ENCODE measurements around the gene RCSD1. TPM values are rescaled to one million over a fixed set of nuclear protein-coding genes. Genes with fewer than 3 reads are reported as not detected.

RCSD1 gene
- total and polyA plus RNA-seq, 2 of the 4 experiments (the other 2 are of a cell fraction): 0.03 TPM; not detected in 1

GRCh38 chr1:167721617-167722151 lies 91.7 kb downstream of the RCSD1 start, which contains the start of gene MPZL1:
Gene MPZL1, plus strand, starts transcription at chr1:167721982. Its CDS starts 170 bp downstream, at chr1:167722152.
- peak within 1 kb of the TSS; percentile 98 for H3K27ac ChIP-seq (ENCODE audit: insufficient read depth, low read length)
- peaks cover 13 to 39% of the 10 kb centered on the region in 2 experiments; a peak in 3 of 4 replicates for H3K79me1 ChIP-seq (ENCODE audit: low read depth in 1 of 2, low read length in 2 of 2)
- peak within 1 kb of the TSS; percentile 96 for H2BK120ac ChIP-seq (ENCODE audit: low read depth, low read length)
- H3K56ac ChIP-seq (ENCODE audit: extremely low read depth, insufficient read depth, low read length): peak within 1 kb of the TSS; percentile 92
- BruUV-seq (replicated peaks): no TSS peak
- H3K9me1 ChIP-seq (ENCODE audit: insufficient read depth, low read length): peaks cover 20% of the 10 kb centered on the region
- peak within 1 kb of the TSS; percentile 93 for H4K5ac ChIP-seq (ENCODE audit: low read depth, low read length)
- no peaks in the 10 kb centered on the region; the same call in 1 of the 2 replicates for H3K36me3 ChIP-seq (ENCODE audit: control insufficient read depth, insufficient read depth, low read length)
- peak within 1 kb of the TSS; percentile 95 for H3K18ac ChIP-seq (ENCODE audit: low read depth, low read length)
- no peaks in the 10 kb centered on the region for H3K27me3 ChIP-seq (ENCODE audit: control insufficient read depth, insufficient read depth, low read length)
- dilution Hi-C loops (cut with HindIII; ENCODE audit: low sequenced_read_pairs, unreplicated experiment) (no loop called here), intact Hi-C loops (cut with micrococcal nuclease) (loop anchor here (1.0 to 5.0 kb wide), 6 partner anchors 36 to 505 kb away; partner anchors contain the start of genes DCAF6, MPC2 and SFT2D2), in situ Hi-C loops (cut with MboI; ENCODE audit: low sequenced_read_pairs) (loop anchor here (5.0 kb wide), 1 partner anchor 76 kb away; no protein-coding TSS in a partner anchor)
- H2AK5ac ChIP-seq (ENCODE audit: low read depth, low read length): peak within 1 kb of the TSS; percentile 90
- peak within 1 kb of the TSS; percentile 80 for H2BK20ac ChIP-seq (ENCODE audit: low read depth, low read length)
- peak; percentile 96 for ATAC-seq (ENCODE audit: low read depth)
- DNase-seq: peak; percentile 92
- peak within 1 kb of the TSS; percentile 99 for H3K23ac ChIP-seq (ENCODE audit: low read depth, low read length)
- H4K91ac ChIP-seq (ENCODE audit: insufficient read depth, low read depth, low read length): peak within 1 kb of the TSS; percentile 99
- H2BK5ac ChIP-seq (ENCODE audit: low read depth, low read length, poor library complexity, severe bottlenecking): peak within 1 kb of the TSS; percentile 97
- POLR2A ChIA-PET (ENCODE audit: unreplicated experiment): no interaction called here
- peaks cover 43% of the 10 kb centered on the region for H4K20me1 ChIP-seq (ENCODE audit: insufficient read depth, low read length)
- H3K14ac ChIP-seq (replicated peaks; ENCODE audit: low read depth, low read length): peak within 1 kb of the TSS; percentile 100
- peak within 1 kb of the TSS; percentile 98 for H3K4ac ChIP-seq (ENCODE audit: low read depth, low read length)
- H3K4me3 ChIP-seq (ENCODE audit: insufficient read depth, low read depth, low read length): peak within 1 kb of the TSS; percentile 89
- H3K9me3 ChIP-seq (ENCODE audit: control insufficient read depth, insufficient read depth, low read length): no peaks in the 10 kb centered on the region
- H4K8ac ChIP-seq (ENCODE audit: low read depth in 2 of 2, low read length in 2 of 2): peak within 1 kb of the TSS; percentile 94 to 98
- CTCF ChIA-PET: no interaction called here
- H3K9ac ChIP-seq (ENCODE audit: low read depth, low read length): peak within 1 kb of the TSS; percentile 98
- peak within 1 kb of the TSS; percentile 90; the same call in 2 of the 3 replicates for H2BK15ac ChIP-seq (ENCODE audit: low read depth, low read length)
- 0% methylated on average over 23 of the region's 52 CpGs; no CpG with 5 or more reads in 1 of the 2 experiments for WGBS, 2 experiments (ENCODE audit: extremely low coverage in 2 of 2, insufficient read length in 1 of 2)
- peak within 1 kb of the TSS; percentile 96 for H2AFZ ChIP-seq (replicated peaks; ENCODE audit: low read length, poor library complexity)
- peak within 1 kb of the TSS; percentile 96 for H3K4me2 ChIP-seq (ENCODE audit: low read depth, low read length)
- peak within 1 kb of the TSS; percentile 98 for H2AK9ac ChIP-seq (replicated peaks; ENCODE audit: low read depth, low read length, poor library complexity)
- H3K4me1 ChIP-seq (ENCODE audit: control insufficient read depth, insufficient read depth, low read length): peaks cover 10% of the 10 kb centered on the region
- TF ChIP-seq MXI1 (IDR thresholded peaks at IDR 0.05; ENCODE audit: borderline replicate concordance, low read depth, low read length): peak; percentile 43; the same call in 1 of the 2 replicates
- TF ChIP-seq FOS (IDR thresholded peaks at IDR 0.05; ENCODE audit: low read depth, low read length): peak; percentile 55; the same call in 1 of the 2 replicates
- TF ChIP-seq RCOR1 (IDR thresholded peaks at IDR 0.05; ENCODE audit: insufficient replicate concordance, low read length): no peak
- no peak for TF ChIP-seq SMC3 (IDR thresholded peaks at IDR 0.05; ENCODE audit: low read depth, low read length)
- peak; percentile 22 for TF ChIP-seq POLR2A (IDR thresholded peaks at IDR 0.05; ENCODE audit: low read depth, low read length)
- no peak for TF ChIP-seq CTCF (conservative IDR thresholded peaks at IDR 0.05; ENCODE audit: low read depth, low read length)
- TF ChIP-seq CEBPB (IDR thresholded peaks at IDR 0.05; ENCODE audit: low read depth, low read length): no peak
- peak; percentile 29; the same call in 1 of the 2 replicates for TF ChIP-seq MAZ (IDR thresholded peaks at IDR 0.05; ENCODE audit: borderline replicate concordance, low read depth, low read length)
- TF ChIP-seq CHD1 (IDR thresholded peaks at IDR 0.05; ENCODE audit: low read depth, low read length): no peak
- no peak for TF ChIP-seq USF2 (IDR thresholded peaks at IDR 0.05; ENCODE audit: low read depth, low read length)
- TF ChIP-seq MAFK (IDR thresholded peaks at IDR 0.05; ENCODE audit: low read depth, low read length): no peak
- TF ChIP-seq NFE2L2 (IDR thresholded peaks at IDR 0.05; ENCODE audit: low read depth, low read length): no peak
- no peak for TF ChIP-seq BHLHE40 (IDR thresholded peaks at IDR 0.05; ENCODE audit: low read depth, low read length)
- no peak for TF ChIP-seq RFX5 (IDR thresholded peaks at IDR 0.05; ENCODE audit: low read depth, low read length)
- TF ChIP-seq ELK1 (IDR thresholded peaks at IDR 0.05; ENCODE audit: borderline replicate concordance, low read depth, low read length): no peak

All from IMR-90 (cell line).